Dermis microvascular lymphatic vessel endothelial cell (primary cell): ENCODE data around the gene CARD19. TPM values are rescaled to one million over a fixed set of nuclear protein-coding genes. Genes with fewer than 3 reads are reported as not detected.

Source experiments
- DNase-seq, 2 donors: peaks; one replicate each; pipeline versions ENCODE4 v3.0.0 to v3.0.0-alpha.2; 2010; ENCODE audit warnings: low read depth in 2 of 2
- total RNA-seq: library from RNA; depleted of rRNA; stranded (reverse); fragments of >200 nt; gene quantifications from 2 replicates; pipeline ENCODE4 v1.2.1, GENCODE V29; 2014

CARD19 gene
- 54.7 and 65.4 TPM in 2 replicates for total RNA-seq

DNA sequence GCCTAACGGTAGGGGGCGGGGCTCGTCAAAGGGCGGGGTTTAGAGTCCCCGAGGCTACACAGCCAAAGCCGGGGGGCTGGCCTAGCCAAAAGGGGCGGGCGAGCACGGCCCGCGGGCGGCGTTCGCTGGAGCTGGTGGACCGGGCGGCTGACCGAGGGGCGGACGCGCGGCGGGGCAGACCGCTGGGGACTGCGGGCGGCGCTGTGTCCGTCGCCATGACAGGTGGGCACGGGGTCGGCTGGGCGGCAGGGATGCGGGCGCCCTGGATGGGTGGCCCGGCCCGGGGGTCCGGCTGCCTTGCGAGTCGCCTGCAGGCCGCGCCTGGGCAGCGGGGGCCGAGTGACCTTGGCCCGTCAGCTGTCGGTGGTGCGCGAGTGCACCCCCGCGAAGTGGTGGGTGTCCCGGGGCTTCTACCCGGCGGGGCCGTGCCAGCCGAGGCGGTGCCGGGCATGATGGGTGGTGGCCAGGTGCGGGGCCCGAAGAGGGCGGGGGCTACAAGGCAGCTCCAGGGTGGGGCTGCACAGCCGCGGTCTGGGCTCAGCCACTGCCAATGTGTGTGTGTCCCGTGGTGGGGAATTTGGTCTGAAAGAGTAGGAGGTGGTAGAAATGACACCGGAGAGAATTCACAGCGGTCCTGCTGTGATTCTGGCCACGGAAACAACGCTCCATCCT is at the start of gene CARD19:
Gene CARD19, plus strand, starts transcription at position 87 of the 672 bp plus-strand sequence. Its CDS starts 129 bp downstream, at position 216.
- peak in 1 of 2 donors; percentile 46 for DNase-seq

DNA sequence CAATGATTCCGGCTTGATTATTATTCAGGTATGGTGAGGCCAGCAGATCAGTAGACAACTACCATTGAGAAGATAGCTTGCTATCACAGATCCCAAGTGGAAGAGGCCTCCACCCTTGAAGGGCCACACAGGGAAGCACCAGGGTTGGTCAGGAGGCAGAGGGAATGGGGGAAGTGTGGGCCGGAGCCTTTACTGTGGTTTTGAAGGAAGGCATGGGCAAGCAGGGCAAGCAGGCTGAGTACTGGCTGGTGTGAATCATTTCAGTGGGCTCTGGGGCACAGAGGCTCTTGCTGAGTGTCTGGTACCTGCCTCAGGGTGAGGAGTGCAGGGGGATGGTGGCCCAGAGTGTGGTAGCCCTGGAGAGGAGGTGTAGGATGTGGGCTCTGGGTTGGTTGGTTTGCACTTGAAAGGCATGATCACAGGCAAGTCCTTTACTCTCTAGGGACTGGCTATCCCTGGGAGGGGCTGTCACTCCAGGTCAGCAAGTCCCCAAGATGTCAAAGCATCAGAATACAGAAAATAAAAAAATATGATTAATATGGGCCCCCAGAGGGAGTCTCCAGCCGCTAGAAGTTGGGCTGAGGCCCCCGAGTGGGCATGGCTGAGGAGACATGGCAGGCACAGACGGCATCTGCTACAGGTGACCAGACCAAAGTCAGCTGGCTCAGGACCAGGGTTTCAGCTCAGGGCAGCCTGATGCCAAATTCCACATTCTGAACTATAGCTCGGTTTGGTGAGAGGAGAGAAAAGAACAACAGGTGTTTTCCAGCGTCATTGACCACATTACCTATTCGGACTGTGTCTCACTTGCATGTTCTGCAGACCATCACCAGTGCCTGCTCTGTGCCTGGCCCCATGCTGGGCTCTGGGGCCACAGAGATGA is 47.2 kb upstream of the CARD19 start:
- DNase-seq = no peak

DNA sequence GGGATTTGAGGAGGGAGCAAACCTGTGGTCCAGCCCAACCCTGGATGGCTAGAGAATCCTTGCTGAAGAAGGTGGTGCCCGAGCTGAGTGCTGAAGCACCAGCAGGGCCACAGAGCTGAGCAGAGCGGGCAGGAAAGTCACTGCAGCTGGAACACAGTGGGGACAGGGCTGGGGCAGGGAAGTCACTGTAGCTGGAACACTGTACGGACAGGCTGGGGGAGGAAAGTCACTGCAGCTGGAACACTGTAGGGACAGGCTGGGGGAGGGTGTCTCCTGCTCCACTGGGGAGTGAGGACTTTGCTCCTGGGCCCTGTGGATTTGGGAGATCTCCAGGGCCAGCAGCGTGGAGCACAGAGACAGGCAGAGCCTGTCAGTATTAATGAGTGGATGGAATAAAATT is 46.5 kb upstream of the CARD19 start:
- no peak for DNase-seq

GRCh38 chr9:93050231-93050630 is 45.8 kb upstream of the CARD19 start:
- no peak for DNase-seq

GRCh38 chr9:93051680-93052089 is 44.3 kb upstream of the CARD19 start:
- no peak for DNase-seq

DNA sequence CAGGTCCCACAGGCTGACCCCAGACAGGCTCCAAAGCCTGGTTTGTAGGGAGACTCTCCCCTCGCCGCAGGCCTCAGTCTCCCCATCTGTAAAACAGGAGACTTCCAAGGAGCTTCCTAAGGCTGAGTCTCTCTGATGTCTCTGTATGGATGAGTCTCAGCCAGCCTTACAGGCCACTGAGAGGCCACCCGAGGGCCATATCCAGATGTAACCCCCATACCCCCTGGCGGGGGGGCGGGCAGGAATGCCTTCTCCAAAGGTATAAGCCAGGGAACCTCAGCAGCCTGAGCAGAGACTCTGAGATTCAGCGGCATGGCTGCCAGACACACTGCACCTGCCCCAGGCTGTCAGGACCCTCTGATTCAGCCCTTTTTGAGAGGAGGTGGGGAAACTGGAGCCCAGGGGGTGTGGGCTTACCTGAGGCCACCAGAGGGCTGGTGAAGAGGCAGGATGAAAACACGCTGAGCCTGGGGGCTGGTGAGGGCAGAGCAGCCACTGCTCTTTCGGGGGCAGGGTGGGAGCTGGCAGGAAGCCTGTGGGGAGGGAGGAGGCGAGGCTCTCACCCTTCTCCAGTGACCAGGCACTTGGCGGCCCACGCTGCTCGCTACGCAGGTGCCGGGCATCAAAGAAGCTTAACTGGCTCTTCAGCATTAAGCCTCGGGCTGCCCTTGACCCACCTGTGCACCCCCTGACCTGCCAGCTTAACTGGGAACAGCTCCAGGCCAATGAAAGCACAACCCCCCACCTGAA is 43.1 kb upstream of the CARD19 start:
- DNase-seq = no peak

DNA sequence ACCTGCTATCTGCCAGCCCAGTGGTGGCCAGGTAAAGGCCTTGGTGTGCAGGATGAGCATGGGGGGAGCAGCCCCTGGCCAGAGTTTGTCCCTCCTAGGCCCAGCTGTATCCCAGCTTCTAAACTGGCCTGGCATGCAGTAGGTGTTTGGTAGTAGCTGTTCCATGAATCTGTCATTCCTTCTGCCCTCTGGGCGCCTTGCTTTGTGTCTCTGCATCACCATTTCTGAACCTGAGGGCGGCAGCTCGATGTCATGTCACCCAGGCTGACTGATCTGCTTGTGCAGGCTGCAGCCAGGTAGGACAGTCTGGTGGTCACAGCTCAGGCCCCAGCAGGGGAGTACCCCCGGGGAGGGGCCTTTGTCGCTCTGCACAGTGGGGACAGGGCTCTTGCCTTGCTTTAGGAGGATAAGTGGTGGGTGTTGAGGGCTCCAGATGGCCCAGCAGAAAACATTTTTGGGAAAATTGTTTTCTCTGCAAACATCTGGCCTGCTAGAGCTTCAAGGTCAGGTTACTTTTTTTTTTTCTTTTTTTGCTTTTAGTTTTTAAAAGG is 42.2 kb upstream of the CARD19 start:
- DNase-seq = no peak

GRCh38 chr9:93054758-93055704 is 41.0 kb upstream of the CARD19 start:
- DNase-seq = no peak

GRCh38 chr9:93057042-93057702 is 38.8 kb upstream of the CARD19 start:
- no peak for DNase-seq

DNA sequence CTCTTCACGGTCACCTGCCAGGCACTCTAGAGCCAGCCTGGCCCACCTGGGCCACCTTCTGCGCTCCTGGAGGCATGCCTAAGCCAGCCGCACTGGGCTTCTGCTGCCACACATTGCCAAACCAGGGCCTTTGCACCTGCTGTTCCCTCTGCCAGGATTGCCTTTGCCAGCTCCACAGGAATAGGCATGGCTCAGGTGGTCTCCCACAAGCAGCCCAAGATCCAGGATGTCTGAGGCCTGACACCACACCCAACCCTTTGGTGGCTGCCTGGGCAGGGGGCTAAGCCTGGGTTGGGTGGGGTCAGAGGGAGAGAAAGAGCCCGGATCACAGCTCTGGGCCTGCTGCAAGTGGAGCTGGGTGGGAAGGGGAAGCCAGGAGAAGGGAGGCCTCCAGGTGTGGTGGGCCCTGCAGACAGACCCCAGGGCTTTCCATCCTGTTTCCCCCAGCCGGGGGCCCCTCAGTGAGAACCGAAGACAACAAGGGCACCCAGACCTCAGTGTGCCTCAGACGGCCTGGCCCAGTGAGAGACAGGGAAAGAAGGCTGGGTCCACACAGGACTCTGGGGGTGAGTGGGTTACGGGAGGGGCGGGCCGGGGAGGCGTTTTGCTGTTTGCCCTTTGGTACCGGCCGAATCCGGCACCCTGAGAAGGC is 38.2 kb upstream of the CARD19 start:
- no peak for DNase-seq

- peak in 1 of 2 donors; percentile 32 for DNase-seq
Measured at GRCh38 chr9:93058355-93059010, 37.5 kb upstream of the CARD19 start, which contains the start of gene SUSD3. TSS of gene SUSD3 (plus strand) at chr9:93058701. CDS start at chr9:93058743, 42 bp downstream.

DNA sequence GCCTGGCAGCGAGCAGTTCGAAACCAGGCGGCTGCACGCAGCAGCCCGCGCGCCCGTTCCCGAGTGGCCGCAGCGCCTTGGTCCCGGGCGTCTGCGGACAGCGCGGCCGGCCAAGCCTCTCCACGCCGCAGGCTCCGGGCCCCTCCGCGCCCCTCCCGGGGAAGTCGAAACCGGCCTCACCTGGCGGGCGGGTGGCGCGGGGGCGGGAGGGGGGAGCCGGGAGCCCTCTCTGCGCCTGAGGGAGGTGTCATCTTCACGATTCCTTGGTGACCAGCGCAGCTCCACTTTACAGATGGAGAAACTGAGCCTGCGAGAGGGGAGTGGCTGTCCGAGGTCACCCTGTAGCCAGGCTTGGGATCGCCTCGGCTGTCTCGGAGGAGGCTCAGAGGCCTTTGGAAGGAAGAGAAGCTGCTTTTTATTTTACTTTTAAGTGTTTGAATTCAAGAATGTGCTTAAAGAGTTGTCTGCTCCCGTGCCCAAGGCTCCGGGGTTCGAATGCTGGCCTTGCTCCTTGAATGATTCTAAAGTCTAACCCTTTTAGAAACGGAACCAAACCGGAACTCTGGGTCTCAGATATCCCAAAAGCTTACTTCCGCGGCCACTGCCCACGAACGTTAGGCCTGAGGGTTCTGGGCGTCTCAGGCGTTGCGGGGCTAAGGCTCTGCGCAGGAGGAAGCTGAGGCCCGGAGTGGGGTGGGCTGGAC is 36.9 kb upstream of the CARD19 start:
- no peak for DNase-seq

- DNase-seq = no peak
Measured at GRCh38 chr9:93059715-93060578, 36.1 kb upstream of the CARD19 start.

GRCh38 chr9:93060746-93061259 is 35.2 kb upstream of the CARD19 start:
- DNase-seq = no peak

- no peak for DNase-seq
Measured at GRCh38 chr9:93061260-93061751, 34.7 kb upstream of the CARD19 start.

GRCh38 chr9:93061791-93062763 is 33.9 kb upstream of the CARD19 start:
- no peak for DNase-seq
